ENCODE measurements around the gene SPOPL.

GRCh38 chr2:138579556-138579955, 78.0 kb downstream of the SPOPL start:
- TF ChIP-seq POLR2AphosphoS5 (IDR thresholded peaks at IDR 0.05; ENCODE audit: low read depth, low read length) (no peak), POLR2A (IDR thresholded peaks at IDR 0.05; ENCODE audit: low read depth, low read length) (no peak)

Data from GM12892 (cell line).